MCF 10A (cell line): ENCODE measurements around the gene PPP4R1. TPM values are rescaled to one million over a fixed set of nuclear protein-coding genes. Genes with fewer than 3 reads are reported as not detected.

ENCODE experiments used
- BruUV-seq: library from RNA; stranded (reverse); fragments of 400-500 nt; replicated peaks from 2 replicates; lab custom pipeline; 2021; lab: Mats Ljungman, UMichigan
- CTCF ChIA-PET: fragments of 300-600 bp; sonication (Branson Sonifier 250); formaldehyde crosslinking; extraction: SDS; loops from one replicate; lab custom pipeline; 2021; ENCODE audit warnings: antibody characterized with exemption, inconsistent platforms; lab: Yijun Ruan, JAX
- POLR2A ChIA-PET: fragments of 300-600, 350-650 bp; sonication (Branson Sonifier 250); formaldehyde crosslinking; extraction: SDS; loops from one replicate; lab custom pipeline; 2020; ENCODE audit warnings: antibody characterized with exemption, inconsistent platforms; lab: Yijun Ruan, JAX
- DNase-seq: peaks from one replicate; pipeline ENCODE4 v3.0.0-alpha.2; 2018; ENCODE audit not compliant: unreplicated experiment
- H3K27ac Mint-ChIP-seq: one replicate; pipeline ENCODE4 v1.8.0; 2022; ENCODE audit warnings: mild to moderate bottlenecking, low read depth, mixed read lengths; ENCODE audit not compliant: unreplicated experiment
- H3K27me3 Mint-ChIP-seq: one replicate; pipeline ENCODE4 v1.8.0; 2022; ENCODE audit warnings: mixed read lengths; ENCODE audit not compliant: insufficient read depth, unreplicated experiment
- H3K36me3 Mint-ChIP-seq: one replicate; pipeline ENCODE4 v1.8.0; 2022; ENCODE audit warnings: mild to moderate bottlenecking, moderate library complexity, mixed read lengths; ENCODE audit not compliant: insufficient read depth, unreplicated experiment
- H3K4me1 Mint-ChIP-seq: one replicate; pipeline ENCODE4 v1.8.0; 2022; ENCODE audit warnings: mixed read lengths; ENCODE audit not compliant: insufficient read depth, unreplicated experiment
- H3K4me3 Mint-ChIP-seq: one replicate; pipeline ENCODE4 v1.8.0; 2022; ENCODE audit warnings: mild to moderate bottlenecking, moderate library complexity, mixed read lengths; ENCODE audit not compliant: unreplicated experiment
- H3K9me3 Mint-ChIP-seq: one replicate; pipeline ENCODE4 v1.8.0; 2022; ENCODE audit warnings: mixed read lengths; ENCODE audit not compliant: unreplicated experiment
- intact Hi-C: fragments of 100-400 bp; cut with micrococcal nuclease; formaldehyde crosslinking; loops from 2 replicates; pipeline ENCODE4 v1.14.1; 2022
- total RNA-seq: library from RNA; stranded (reverse); gene quantifications from 2 replicates; pipeline ENCODE4 v1.2.3, GENCODE V29; 2022
- TF ChIP-seq, protein P1 (sequence below): fragments of 200-600 bp; IDR thresholded peaks from one replicate; pipeline ENCODE4 v1.8.0; 2022; ENCODE audit warnings: antibody characterized with exemption, mild to moderate bottlenecking; ENCODE audit not compliant: unreplicated experiment

The PPP4R1 gene
- total RNA-seq, 1 experiment from 2014 or later: 109 TPM

DNA sequence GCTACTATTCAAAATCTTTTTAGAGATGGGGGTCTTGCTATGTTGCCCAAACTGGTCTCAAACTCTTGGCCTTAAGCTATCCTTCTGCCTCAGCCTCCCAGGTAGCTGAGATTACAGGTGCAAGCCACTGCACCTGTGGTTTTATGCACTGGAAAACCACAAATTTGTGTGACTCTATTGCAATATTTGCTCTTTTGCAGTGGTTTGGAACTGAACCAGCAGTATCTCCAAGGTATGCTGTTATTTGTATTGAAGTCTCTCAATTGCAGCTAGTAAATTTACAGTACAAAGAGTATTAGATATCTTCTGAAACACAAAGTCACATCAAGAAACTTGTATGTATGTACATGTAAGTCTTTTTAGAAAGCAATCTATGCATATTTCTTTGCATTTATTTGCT is 46.2 kb downstream of the PPP4R1 start:
- TF ChIP-seq, protein P1, sequence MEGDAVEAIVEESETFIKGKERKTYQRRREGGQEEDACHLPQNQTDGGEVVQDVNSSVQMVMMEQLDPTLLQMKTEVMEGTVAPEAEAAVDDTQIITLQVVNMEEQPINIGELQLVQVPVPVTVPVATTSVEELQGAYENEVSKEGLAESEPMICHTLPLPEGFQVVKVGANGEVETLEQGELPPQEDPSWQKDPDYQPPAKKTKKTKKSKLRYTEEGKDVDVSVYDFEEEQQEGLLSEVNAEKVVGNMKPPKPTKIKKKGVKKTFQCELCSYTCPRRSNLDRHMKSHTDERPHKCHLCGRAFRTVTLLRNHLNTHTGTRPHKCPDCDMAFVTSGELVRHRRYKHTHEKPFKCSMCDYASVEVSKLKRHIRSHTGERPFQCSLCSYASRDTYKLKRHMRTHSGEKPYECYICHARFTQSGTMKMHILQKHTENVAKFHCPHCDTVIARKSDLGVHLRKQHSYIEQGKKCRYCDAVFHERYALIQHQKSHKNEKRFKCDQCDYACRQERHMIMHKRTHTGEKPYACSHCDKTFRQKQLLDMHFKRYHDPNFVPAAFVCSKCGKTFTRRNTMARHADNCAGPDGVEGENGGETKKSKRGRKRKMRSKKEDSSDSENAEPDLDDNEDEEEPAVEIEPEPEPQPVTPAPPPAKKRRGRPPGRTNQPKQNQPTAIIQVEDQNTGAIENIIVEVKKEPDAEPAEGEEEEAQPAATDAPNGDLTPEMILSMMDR: no peak
- ChIA-PET POLR2A (interaction anchor here (0.6 kb wide), 1 partner anchor 53 kb away, joined by 3 read pairs; no protein-coding TSS in a partner anchor), CTCF (interaction anchor here (1.2 to 1.7 kb wide), 2 partner anchors 10 to 383 kb away, joined by 3 to 4 read pairs; no protein-coding TSS in a partner anchor)
- no TSS peak for BruUV-seq
- Mint-ChIP-seq H3K27ac (no peak overlapping the region), H3K9me3 (no peaks in the 10 kb centered on the region), H3K27me3 (no peaks in the 10 kb centered on the region), H3K4me1 (peaks cover 14% of the 10 kb centered on the region), H3K4me3 (no peak overlapping the region), H3K36me3 (peaks cover 93% of the 10 kb centered on the region)
- DNase-seq: no peak
- intact Hi-C loops: no loop called here

DNA sequence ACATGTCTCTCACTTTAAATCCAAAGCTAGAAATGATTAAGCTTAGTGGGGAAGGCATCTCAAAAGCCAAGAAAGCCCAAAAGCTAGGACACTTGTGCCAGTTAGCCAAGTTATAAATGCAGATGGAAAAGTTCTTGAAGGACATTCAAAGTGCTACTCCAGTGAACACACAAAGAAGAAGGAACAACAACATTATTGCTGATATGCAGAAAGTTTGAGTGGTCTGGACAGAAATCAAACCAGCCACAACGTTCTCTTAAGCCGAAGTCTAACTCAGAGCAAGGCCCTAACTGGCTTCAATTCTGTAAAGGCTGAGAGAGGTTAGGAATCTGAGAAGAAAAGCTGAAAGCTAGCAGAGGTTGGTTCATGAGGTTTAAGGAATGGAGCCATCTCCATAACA is 49.0 kb downstream of the PPP4R1 start:
- POLR2A ChIA-PET: interaction anchor here (0.6 to 3.0 kb wide), 5 partner anchors 9 to 112 kb away, joined by 3 to 12 read pairs (median 3); no protein-coding TSS in a partner anchor
- DNase-seq: no peak
- intact Hi-C loops: no loop called here
- BruUV-seq: no TSS peak
- CTCF ChIA-PET: interaction anchor here (0.7 to 3.0 kb wide), 4 partner anchors 10 to 155 kb away, joined by 3 to 17 read pairs (median 4); no protein-coding TSS in a partner anchor
- H3K27me3 Mint-ChIP-seq: no peaks in the 10 kb centered on the region
- no peaks in the 10 kb centered on the region for H3K9me3 Mint-ChIP-seq
- peaks cover 5% of the 10 kb centered on the region for H3K4me1 Mint-ChIP-seq
- no peak overlapping the region for H3K4me3 Mint-ChIP-seq
- H3K36me3 Mint-ChIP-seq: peaks cover 97% of the 10 kb centered on the region
- TF ChIP-seq, protein P1: no peak
- no peak overlapping the region for H3K27ac Mint-ChIP-seq

DNA sequence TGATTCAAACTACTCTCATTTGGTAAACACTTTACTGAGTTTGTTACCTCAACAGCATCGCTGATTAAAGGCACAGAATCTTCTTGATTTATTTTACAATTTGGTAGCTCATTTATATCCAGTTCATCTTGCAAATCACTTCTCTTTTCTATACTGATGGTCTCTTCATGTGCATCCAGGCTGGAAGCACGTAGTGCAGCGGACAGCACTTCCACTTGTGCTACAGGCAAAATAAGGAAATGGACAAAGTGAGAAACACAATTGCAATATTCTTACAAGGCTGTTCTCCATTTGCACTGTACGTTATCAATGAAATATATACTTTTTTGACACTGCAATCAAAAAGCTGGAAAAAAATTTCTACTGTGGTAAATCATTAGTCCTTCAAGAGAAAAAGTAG is 51.0 kb downstream of the PPP4R1 start:
- Mint-ChIP-seq H3K27ac (no peak overlapping the region), H3K36me3 (peaks cover 95% of the 10 kb centered on the region), H3K4me3 (no peak overlapping the region), H3K9me3 (no peaks in the 10 kb centered on the region), H3K4me1 (peaks cover 5% of the 10 kb centered on the region), H3K27me3 (no peaks in the 10 kb centered on the region)
- no peak for DNase-seq
- intact Hi-C loops: no loop called here
- no TSS peak for BruUV-seq
- ChIA-PET CTCF (interaction anchor here (0.7 to 1.6 kb wide), 4 partner anchors 9 to 121 kb away, joined by 3 to 8 read pairs (median 4); no protein-coding TSS in a partner anchor), POLR2A (interaction anchor here (0.7 to 1.3 kb wide), 3 partner anchors 11 to 693 kb away, joined by 3 to 6 read pairs (median 3); no protein-coding TSS in a partner anchor)
- TF ChIP-seq, protein P1: no peak

DNA sequence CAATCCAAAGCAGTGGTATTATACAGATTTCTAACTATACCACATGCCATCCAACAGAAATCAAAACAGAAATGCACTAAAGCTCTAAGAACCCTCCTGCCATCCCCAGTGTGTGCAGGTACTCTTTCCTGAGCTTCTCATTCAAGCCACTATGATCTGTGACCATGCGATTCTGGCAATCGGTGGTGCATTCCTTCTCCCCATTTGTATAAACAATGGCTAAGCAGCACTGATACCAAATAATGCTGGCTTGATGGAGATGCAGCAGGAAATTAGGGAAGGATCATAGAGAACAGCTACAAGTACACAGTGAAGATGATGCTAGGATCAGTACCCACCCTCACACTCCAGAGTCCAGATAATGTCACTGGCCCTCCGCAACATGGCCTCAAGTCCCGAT is 51.8 kb downstream of the PPP4R1 start:
- peaks cover 93% of the 10 kb centered on the region for H3K36me3 Mint-ChIP-seq
- BruUV-seq: no TSS peak
- H3K4me1 Mint-ChIP-seq: peaks cover 5% of the 10 kb centered on the region
- no peaks in the 10 kb centered on the region for H3K27me3 Mint-ChIP-seq
- no peak for DNase-seq
- CTCF ChIA-PET: interaction anchor here (1.0 to 1.6 kb wide), 4 partner anchors 12 to 160 kb away, joined by 3 to 8 read pairs (median 4); no protein-coding TSS in a partner anchor
- TF ChIP-seq, protein P1: no peak
- H3K9me3 Mint-ChIP-seq: no peaks in the 10 kb centered on the region
- no peak overlapping the region for H3K4me3 Mint-ChIP-seq
- POLR2A ChIA-PET: interaction anchor here (0.6 to 1.3 kb wide), 3 partner anchors 8 to 281 kb away, joined by 3 read pairs; no protein-coding TSS in a partner anchor
- peak overlapping the region; percentile 31 for H3K27ac Mint-ChIP-seq
- intact Hi-C loops: no loop called here
